ENCODE data around the gene OSBPL10.

The OSBPL10 gene

GRCh38 chr3:31815006-31815405 is 166.1 kb downstream of the OSBPL10 start:
- Histone ChIP-seq H3K9ac (ENCODE audit: low read length in 5 of 5) (no peak overlapping the region), H3K27ac (ENCODE audit: low read depth, low read length) (no peak overlapping the region)

GRCh38 chr3:31813686-31814085 is 167.4 kb downstream of the OSBPL10 start:
- Histone ChIP-seq H3K9ac (ENCODE audit: low read length in 5 of 5) (no peak overlapping the region), H3K4me1 (ENCODE audit: control insufficient read depth in 5 of 5, insufficient read depth in 5 of 5, low read length in 5 of 5) (no peaks in the 10 kb centered on the region), H3K9me3 (ENCODE audit: control insufficient read depth in 5 of 5, low read length in 5 of 5) (peaks cover 0 to 3% (median 0%) of the 10 kb centered on the region in 5 donors), H3K27ac (ENCODE audit: low read depth, low read length) (no peak overlapping the region), H3K36me3 (ENCODE audit: control insufficient read depth in 5 of 5, insufficient read depth in 5 of 5, low read length in 5 of 5) (no peaks in the 10 kb centered on the region), H3K27me3 (ENCODE audit: control insufficient read depth in 5 of 5, insufficient read depth in 4 of 5, low read length in 5 of 5) (no peaks in the 10 kb centered on the region), H3K4me3 (ENCODE audit: low read depth in 1 of 5, low read length in 5 of 5) (no peak overlapping the region)

More at GRCh38 chr3:31815006-31815405, 166.1 kb downstream of the OSBPL10 start:
- Histone ChIP-seq H3K27me3 (ENCODE audit: control insufficient read depth in 5 of 5, insufficient read depth in 4 of 5, low read length in 5 of 5) (no peaks in the 10 kb centered on the region), H3K9me3 (ENCODE audit: control insufficient read depth in 5 of 5, low read length in 5 of 5) (peaks cover 0 to 3% (median 0%) of the 10 kb centered on the region in 5 donors), H3K4me3 (ENCODE audit: low read depth in 1 of 5, low read length in 5 of 5) (no peak overlapping the region), H3K36me3 (ENCODE audit: control insufficient read depth in 5 of 5, insufficient read depth in 5 of 5, low read length in 5 of 5) (no peaks in the 10 kb centered on the region), H3K4me1 (ENCODE audit: control insufficient read depth in 5 of 5, insufficient read depth in 5 of 5, low read length in 5 of 5) (no peaks in the 10 kb centered on the region)

- Histone ChIP-seq H3K27ac (ENCODE audit: low read depth, low read length) (no peak overlapping the region), H3K4me3 (ENCODE audit: low read depth in 1 of 5, low read length in 5 of 5) (no peak overlapping the region), H3K4me1 (ENCODE audit: control insufficient read depth in 5 of 5, insufficient read depth in 5 of 5, low read length in 5 of 5) (no peaks in the 10 kb centered on the region), H3K36me3 (ENCODE audit: control insufficient read depth in 5 of 5, insufficient read depth in 5 of 5, low read length in 5 of 5) (no peaks in the 10 kb centered on the region), H3K27me3 (ENCODE audit: control insufficient read depth in 5 of 5, insufficient read depth in 4 of 5, low read length in 5 of 5) (no peaks in the 10 kb centered on the region), H3K9me3 (ENCODE audit: control insufficient read depth in 5 of 5, low read length in 5 of 5) (peaks cover 0 to 3% (median 0%) of the 10 kb centered on the region in 5 donors), H3K9ac (ENCODE audit: low read length in 5 of 5) (no peak overlapping the region)
Measured at GRCh38 chr3:31813197-31813596, 167.9 kb downstream of the OSBPL10 start.

GRCh38 chr3:31810991-31811433 is 170.1 kb downstream of the OSBPL10 start:
- Histone ChIP-seq H3K36me3 (ENCODE audit: control insufficient read depth in 5 of 5, insufficient read depth in 5 of 5, low read length in 5 of 5) (no peaks in the 10 kb centered on the region), H3K27ac (ENCODE audit: low read depth, low read length) (no peak overlapping the region)

GRCh38 chr3:31808143-31808720 is 172.8 kb downstream of the OSBPL10 start:
- no peaks in the 10 kb centered on the region for H3K4me1 ChIP-seq (ENCODE audit: control insufficient read depth in 5 of 5, insufficient read depth in 5 of 5, low read length in 5 of 5)
- no peaks in the 10 kb centered on the region for H3K27me3 ChIP-seq (ENCODE audit: control insufficient read depth in 5 of 5, insufficient read depth in 4 of 5, low read length in 5 of 5)
- H3K4me3 ChIP-seq (ENCODE audit: low read depth in 1 of 5, low read length in 5 of 5) = no peak overlapping the region
- no peak overlapping the region for H3K27ac ChIP-seq (ENCODE audit: low read depth, low read length)
- H3K9ac ChIP-seq (ENCODE audit: low read length in 5 of 5) = no peak overlapping the region
- H3K36me3 ChIP-seq (ENCODE audit: control insufficient read depth in 5 of 5, insufficient read depth in 5 of 5, low read length in 5 of 5) = no peaks in the 10 kb centered on the region
- peaks cover 0 to 3% (median 0%) of the 10 kb centered on the region in 5 donors for H3K9me3 ChIP-seq (ENCODE audit: control insufficient read depth in 5 of 5, low read length in 5 of 5)

More at GRCh38 chr3:31810991-31811433, 170.1 kb downstream of the OSBPL10 start:
- H3K27me3 ChIP-seq (ENCODE audit: control insufficient read depth in 5 of 5, insufficient read depth in 4 of 5, low read length in 5 of 5) = no peaks in the 10 kb centered on the region
- no peak overlapping the region for H3K9ac ChIP-seq (ENCODE audit: low read length in 5 of 5)
- H3K9me3 ChIP-seq (ENCODE audit: control insufficient read depth in 5 of 5, low read length in 5 of 5) = peaks cover 0 to 3% (median 0%) of the 10 kb centered on the region in 5 donors
- no peaks in the 10 kb centered on the region for H3K4me1 ChIP-seq (ENCODE audit: control insufficient read depth in 5 of 5, insufficient read depth in 5 of 5, low read length in 5 of 5)
- no peak overlapping the region for H3K4me3 ChIP-seq (ENCODE audit: low read depth in 1 of 5, low read length in 5 of 5)

- H3K4me3 ChIP-seq (ENCODE audit: low read depth in 1 of 5, low read length in 5 of 5) = no peak overlapping the region
Measured at GRCh38 chr3:31804251-31805051, 176.6 kb downstream of the OSBPL10 start.

GRCh38 chr3:31802981-31803740 is 177.9 kb downstream of the OSBPL10 start:
- Histone ChIP-seq H3K27me3 (ENCODE audit: control insufficient read depth in 5 of 5, insufficient read depth in 4 of 5, low read length in 5 of 5) (no peaks in the 10 kb centered on the region), H3K9ac (ENCODE audit: low read length in 5 of 5) (no peak overlapping the region), H3K9me3 (ENCODE audit: control insufficient read depth in 5 of 5, low read length in 5 of 5) (no peaks in the 10 kb centered on the region), H3K4me1 (ENCODE audit: control insufficient read depth in 5 of 5, insufficient read depth in 5 of 5, low read length in 5 of 5) (no peaks in the 10 kb centered on the region), H3K4me3 (ENCODE audit: low read depth in 1 of 5, low read length in 5 of 5) (no peak overlapping the region), H3K36me3 (ENCODE audit: control insufficient read depth in 5 of 5, insufficient read depth in 5 of 5, low read length in 5 of 5) (no peaks in the 10 kb centered on the region), H3K27ac (ENCODE audit: low read depth, low read length) (no peak overlapping the region)

More at GRCh38 chr3:31804251-31805051, 176.6 kb downstream of the OSBPL10 start:
- Histone ChIP-seq H3K27me3 (ENCODE audit: control insufficient read depth in 5 of 5, insufficient read depth in 4 of 5, low read length in 5 of 5) (no peaks in the 10 kb centered on the region), H3K4me1 (ENCODE audit: control insufficient read depth in 5 of 5, insufficient read depth in 5 of 5, low read length in 5 of 5) (no peaks in the 10 kb centered on the region), H3K36me3 (ENCODE audit: control insufficient read depth in 5 of 5, insufficient read depth in 5 of 5, low read length in 5 of 5) (no peaks in the 10 kb centered on the region), H3K27ac (ENCODE audit: low read depth, low read length) (no peak overlapping the region), H3K9ac (ENCODE audit: low read length in 5 of 5) (no peak overlapping the region), H3K9me3 (ENCODE audit: control insufficient read depth in 5 of 5, low read length in 5 of 5) (no peaks in the 10 kb centered on the region)

GRCh38 chr3:31800436-31800835 is 180.6 kb downstream of the OSBPL10 start:
- H3K27ac ChIP-seq (ENCODE audit: low read depth, low read length) = no peak overlapping the region
- no peak overlapping the region for H3K4me3 ChIP-seq (ENCODE audit: low read depth in 1 of 5, low read length in 5 of 5)
- H3K9ac ChIP-seq (ENCODE audit: low read length in 5 of 5) = no peak overlapping the region
- no peaks in the 10 kb centered on the region for H3K27me3 ChIP-seq (ENCODE audit: control insufficient read depth in 5 of 5, insufficient read depth in 4 of 5, low read length in 5 of 5)
- no peaks in the 10 kb centered on the region for H3K36me3 ChIP-seq (ENCODE audit: control insufficient read depth in 5 of 5, insufficient read depth in 5 of 5, low read length in 5 of 5)
- H3K4me1 ChIP-seq (ENCODE audit: control insufficient read depth in 5 of 5, insufficient read depth in 5 of 5, low read length in 5 of 5) = peaks cover 0 to 6% (median 0%) of the 10 kb centered on the region in 5 donors
- H3K9me3 ChIP-seq (ENCODE audit: control insufficient read depth in 5 of 5, low read length in 5 of 5) = peaks cover 0 to 4% (median 0%) of the 10 kb centered on the region in 5 donors

- no peak overlapping the region for H3K4me3 ChIP-seq (ENCODE audit: low read depth in 1 of 5, low read length in 5 of 5)
- H3K4me1 ChIP-seq (ENCODE audit: control insufficient read depth in 5 of 5, insufficient read depth in 5 of 5, low read length in 5 of 5) = peaks cover 0 to 9% (median 0%) of the 10 kb centered on the region in 5 donors
- no peaks in the 10 kb centered on the region for H3K36me3 ChIP-seq (ENCODE audit: control insufficient read depth in 5 of 5, insufficient read depth in 5 of 5, low read length in 5 of 5)
- no peaks in the 10 kb centered on the region for H3K27me3 ChIP-seq (ENCODE audit: control insufficient read depth in 5 of 5, insufficient read depth in 4 of 5, low read length in 5 of 5)
- peaks cover 0 to 5% (median 0%) of the 10 kb centered on the region in 5 donors for H3K9me3 ChIP-seq (ENCODE audit: control insufficient read depth in 5 of 5, low read length in 5 of 5)
- no peak overlapping the region for H3K9ac ChIP-seq (ENCODE audit: low read length in 5 of 5)
- no peak overlapping the region for H3K27ac ChIP-seq (ENCODE audit: low read depth, low read length)
Measured at GRCh38 chr3:31798840-31799239, 182.2 kb downstream of the OSBPL10 start.

Data from subcutaneous abdominal adipose tissue (tissue), 5 donors.